ENCODE data around the gene FOXJ2.

- no peak for TF ChIP-seq CTCF (IDR thresholded peaks at IDR 0.05; ENCODE audit: low read depth, low read length)
- no peak for TF ChIP-seq MAX (IDR thresholded peaks at IDR 0.05; ENCODE audit: low read depth, low read length)
- no peak for TF ChIP-seq MYC (IDR thresholded peaks at IDR 0.05; ENCODE audit: low read depth, low read length)
These were observed 4.2 kb upstream of the FOXJ2 start for GRCh38 chr12:8028267-8028666.

Measured in NB4 (cell line).